WTC11 (cell line): Measurements from ENCODE around the gene AGBL1. TPM values are rescaled to one million over a fixed set of nuclear protein-coding genes. Genes with fewer than 3 reads are reported as not detected.

Source experiments
- ATAC-seq: fragments of 200-7000 bp; cut with Tn5 transposase; 2 replicates; pipeline ENCODE4 v1.10.0; 2021; ENCODE audit warnings: mild to moderate bottlenecking, moderate library complexity
- CTCF ChIA-PET: fragments of 300-600 bp; sonication (Branson Sonifier 250); formaldehyde crosslinking; loops from one replicate; lab custom pipeline; 2021; ENCODE audit warnings: antibody characterized with exemption; lab: Charles Lee
- POLR2A ChIA-PET: fragments of 350-600 bp; sonication (Branson Sonifier 250); formaldehyde crosslinking; loops from one replicate; lab custom pipeline; 2021; ENCODE audit warnings: antibody characterized with exemption; lab: Charles Lee
- DNase-seq: peaks from one replicate; pipeline ENCODE4 v3.0.0; 2021; ENCODE audit warnings: low spot score
- H3K27ac Mint-ChIP-seq: 2 replicates; pipeline ENCODE4 v1.8.0; 2021; ENCODE audit warnings: mixed read lengths
- H3K27me3 Mint-ChIP-seq: 2 replicates; pipeline ENCODE4 v1.8.0; 2021; ENCODE audit warnings: low read depth, mild to moderate bottlenecking, moderate library complexity, mixed read lengths
- H3K36me3 Mint-ChIP-seq: 2 replicates; pipeline ENCODE4 v1.8.0; 2021; ENCODE audit warnings: mixed read lengths
- H3K4me1 Mint-ChIP-seq: 2 replicates; pipeline ENCODE4 v1.8.0; 2022; ENCODE audit warnings: mixed read lengths
- H3K4me3 Mint-ChIP-seq: 2 replicates; pipeline ENCODE4 v1.8.0; 2021; ENCODE audit warnings: mild to moderate bottlenecking, moderate library complexity, mixed read lengths
- H3K9me3 Mint-ChIP-seq: 2 replicates; pipeline ENCODE4 v1.8.0; 2021; ENCODE audit warnings: mixed read lengths
- CTCF ChIP-seq: fragments of 200-600 bp; IDR thresholded peaks from 2 replicates; pipeline ENCODE4 v1.8.0; 2022; ENCODE audit warnings: antibody characterized with exemption
- GABPB1 ChIP-seq: sonication (generic); formaldehyde crosslinking; IDR thresholded peaks from 2 replicates; pipeline ENCODE4 v1.8.1; 2023; ENCODE audit warnings: mild to moderate bottlenecking, missing genetic modification reagents
- PREB ChIP-seq: sonication (generic); formaldehyde crosslinking; IDR thresholded peaks from 2 replicates; pipeline ENCODE4 v1.8.1; 2022; ENCODE audit warnings: mild to moderate bottlenecking, missing genetic modification reagents, moderate library complexity, borderline replicate concordance
- ZBTB21 ChIP-seq: sonication (generic); formaldehyde crosslinking; IDR thresholded peaks from 2 replicates; pipeline ENCODE4 v1.8.1; 2023; ENCODE audit warnings: mild to moderate bottlenecking, missing genetic modification reagents, borderline replicate concordance
- ZNF138 ChIP-seq: sonication (generic); formaldehyde crosslinking; conservative IDR thresholded peaks from 2 replicates; pipeline ENCODE4 v1.8.1; 2022; ENCODE audit warnings: mild to moderate bottlenecking, moderate library complexity, missing genetic modification reagents
- ZNF232 ChIP-seq: sonication (generic); formaldehyde crosslinking; IDR thresholded peaks from 2 replicates; pipeline ENCODE4 v1.8.0; 2022; ENCODE audit warnings: mild to moderate bottlenecking, missing genetic modification reagents
- total RNA-seq: library from RNA; stranded (reverse); gene quantifications from 3 replicates; pipeline ENCODE4 v1.2.3, GENCODE V29; 2021
- TF ChIP-seq, protein P1 (sequence below): fragments of 250-450 bp; sonication (Bioruptor Pico); IDR thresholded peaks from 2 replicates; pipeline ENCODE4 v1.9.0; 2021; ENCODE audit warnings: mild to moderate bottlenecking, borderline replicate concordance
- TF ChIP-seq, protein P2 (sequence below): fragments of 250-450 bp; sonication (Bioruptor Pico); IDR thresholded peaks from 2 replicates; pipeline ENCODE4 v1.9.0; 2021; ENCODE audit warnings: mild to moderate bottlenecking

AGBL1 gene
- total RNA-seq, 1 experiment from 2014 or later, result not detected

DNA sequence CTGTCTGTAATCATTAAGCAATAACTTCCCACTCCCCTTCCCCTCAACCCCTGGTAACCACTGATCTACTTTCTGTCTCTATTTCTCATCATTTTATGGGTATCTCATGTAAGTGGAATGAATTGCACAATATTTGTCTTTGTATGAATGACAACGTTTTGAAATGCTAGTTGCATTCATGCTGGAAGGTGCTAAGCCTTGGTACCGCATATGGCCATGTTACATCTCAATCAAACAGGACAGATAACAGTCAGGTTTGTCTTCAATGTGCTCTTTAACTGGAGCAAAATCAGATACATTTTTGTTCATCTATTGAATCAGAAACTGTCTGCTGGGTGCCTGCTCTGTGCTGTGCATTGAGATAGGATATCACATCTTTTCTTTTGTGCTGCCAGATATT lies 134.2 kb downstream of the AGBL1 start:
- Mint-ChIP-seq H3K27ac (no peak overlapping the region), H3K9me3 (peaks cover 71% of the 10 kb centered on the region), H3K4me1 (no peaks in the 10 kb centered on the region), H3K36me3 (peaks cover 49% of the 10 kb centered on the region), H3K4me3 (no peak overlapping the region), H3K27me3 (no peaks in the 10 kb centered on the region; the same call in none of the 2 replicates)
- TF ChIP-seq GABPB1 (CRISPR knock-in tag), result no peak
- TF ChIP-seq, protein P1, sequence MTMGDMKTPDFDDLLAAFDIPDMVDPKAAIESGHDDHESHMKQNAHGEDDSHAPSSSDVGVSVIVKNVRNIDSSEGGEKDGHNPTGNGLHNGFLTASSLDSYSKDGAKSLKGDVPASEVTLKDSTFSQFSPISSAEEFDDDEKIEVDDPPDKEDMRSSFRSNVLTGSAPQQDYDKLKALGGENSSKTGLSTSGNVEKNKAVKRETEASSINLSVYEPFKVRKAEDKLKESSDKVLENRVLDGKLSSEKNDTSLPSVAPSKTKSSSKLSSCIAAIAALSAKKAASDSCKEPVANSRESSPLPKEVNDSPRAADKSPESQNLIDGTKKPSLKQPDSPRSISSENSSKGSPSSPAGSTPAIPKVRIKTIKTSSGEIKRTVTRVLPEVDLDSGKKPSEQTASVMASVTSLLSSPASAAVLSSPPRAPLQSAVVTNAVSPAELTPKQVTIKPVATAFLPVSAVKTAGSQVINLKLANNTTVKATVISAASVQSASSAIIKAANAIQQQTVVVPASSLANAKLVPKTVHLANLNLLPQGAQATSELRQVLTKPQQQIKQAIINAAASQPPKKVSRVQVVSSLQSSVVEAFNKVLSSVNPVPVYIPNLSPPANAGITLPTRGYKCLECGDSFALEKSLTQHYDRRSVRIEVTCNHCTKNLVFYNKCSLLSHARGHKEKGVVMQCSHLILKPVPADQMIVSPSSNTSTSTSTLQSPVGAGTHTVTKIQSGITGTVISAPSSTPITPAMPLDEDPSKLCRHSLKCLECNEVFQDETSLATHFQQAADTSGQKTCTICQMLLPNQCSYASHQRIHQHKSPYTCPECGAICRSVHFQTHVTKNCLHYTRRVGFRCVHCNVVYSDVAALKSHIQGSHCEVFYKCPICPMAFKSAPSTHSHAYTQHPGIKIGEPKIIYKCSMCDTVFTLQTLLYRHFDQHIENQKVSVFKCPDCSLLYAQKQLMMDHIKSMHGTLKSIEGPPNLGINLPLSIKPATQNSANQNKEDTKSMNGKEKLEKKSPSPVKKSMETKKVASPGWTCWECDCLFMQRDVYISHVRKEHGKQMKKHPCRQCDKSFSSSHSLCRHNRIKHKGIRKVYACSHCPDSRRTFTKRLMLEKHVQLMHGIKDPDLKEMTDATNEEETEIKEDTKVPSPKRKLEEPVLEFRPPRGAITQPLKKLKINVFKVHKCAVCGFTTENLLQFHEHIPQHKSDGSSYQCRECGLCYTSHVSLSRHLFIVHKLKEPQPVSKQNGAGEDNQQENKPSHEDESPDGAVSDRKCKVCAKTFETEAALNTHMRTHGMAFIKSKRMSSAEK (CRISPR knock-in tag), result no peak
- TF ChIP-seq CTCF, result peak; percentile 6; the same call in 1 of the 2 replicates
- TF ChIP-seq ZBTB21 (CRISPR knock-in tag), result no peak
- TF ChIP-seq ZNF232 (CRISPR knock-in tag), result no peak
- DNase-seq, result no peak
- POLR2A ChIA-PET, result no interaction called here
- CTCF ChIA-PET, result no interaction called here
- ATAC-seq, result no peak

- TF ChIP-seq CTCF (no peak), PREB (CRISPR knock-in tag) (no peak), ZNF138 (no peak)
- TF ChIP-seq, protein P2, sequence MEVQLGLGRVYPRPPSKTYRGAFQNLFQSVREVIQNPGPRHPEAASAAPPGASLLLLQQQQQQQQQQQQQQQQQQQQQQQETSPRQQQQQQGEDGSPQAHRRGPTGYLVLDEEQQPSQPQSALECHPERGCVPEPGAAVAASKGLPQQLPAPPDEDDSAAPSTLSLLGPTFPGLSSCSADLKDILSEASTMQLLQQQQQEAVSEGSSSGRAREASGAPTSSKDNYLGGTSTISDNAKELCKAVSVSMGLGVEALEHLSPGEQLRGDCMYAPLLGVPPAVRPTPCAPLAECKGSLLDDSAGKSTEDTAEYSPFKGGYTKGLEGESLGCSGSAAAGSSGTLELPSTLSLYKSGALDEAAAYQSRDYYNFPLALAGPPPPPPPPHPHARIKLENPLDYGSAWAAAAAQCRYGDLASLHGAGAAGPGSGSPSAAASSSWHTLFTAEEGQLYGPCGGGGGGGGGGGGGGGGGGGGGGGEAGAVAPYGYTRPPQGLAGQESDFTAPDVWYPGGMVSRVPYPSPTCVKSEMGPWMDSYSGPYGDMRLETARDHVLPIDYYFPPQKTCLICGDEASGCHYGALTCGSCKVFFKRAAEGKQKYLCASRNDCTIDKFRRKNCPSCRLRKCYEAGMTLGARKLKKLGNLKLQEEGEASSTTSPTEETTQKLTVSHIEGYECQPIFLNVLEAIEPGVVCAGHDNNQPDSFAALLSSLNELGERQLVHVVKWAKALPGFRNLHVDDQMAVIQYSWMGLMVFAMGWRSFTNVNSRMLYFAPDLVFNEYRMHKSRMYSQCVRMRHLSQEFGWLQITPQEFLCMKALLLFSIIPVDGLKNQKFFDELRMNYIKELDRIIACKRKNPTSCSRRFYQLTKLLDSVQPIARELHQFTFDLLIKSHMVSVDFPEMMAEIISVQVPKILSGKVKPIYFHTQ (CRISPR knock-in tag), result no peak
- TF ChIP-seq, protein P1 (CRISPR knock-in tag), result no peak
- no peak overlapping the region for H3K4me3 Mint-ChIP-seq
- H3K4me1 Mint-ChIP-seq, result no peaks in the 10 kb centered on the region
- H3K36me3 Mint-ChIP-seq, result peaks cover 21% of the 10 kb centered on the region
- H3K9me3 Mint-ChIP-seq, result peaks cover 34% of the 10 kb centered on the region
- CTCF ChIA-PET, result interaction anchor here (0.8 kb wide), 1 partner anchor 367 kb away, joined by 3 read pairs; no protein-coding TSS in a partner anchor
- peaks cover 9% of the 10 kb centered on the region for H3K27me3 Mint-ChIP-seq
- no peak overlapping the region for H3K27ac Mint-ChIP-seq
- POLR2A ChIA-PET, result no interaction called here
- ATAC-seq, result no peak
- no peak for DNase-seq
Observed at GRCh38 chr15:86221119-86221518, 141.4 kb downstream of the AGBL1 start.
